Mesodermal cell (in vitro differentiated cells): ENCODE measurements around the gene CTXN1.

Experiments
- H3K27ac ChIP-seq: 2 replicates; pipeline ENCODE4 v1.7.0; 2013; ENCODE audit warnings: mild to moderate bottlenecking, low read depth, low read length, moderate library complexity; ENCODE audit not compliant: severe bottlenecking
- H3K36me3 ChIP-seq: 2 replicates; pipeline ENCODE4 v1.7.1; 2013; ENCODE audit warnings: mild to moderate bottlenecking, low read length, moderate library complexity; ENCODE audit not compliant: control insufficient read depth, insufficient read depth
- H3K4me1 ChIP-seq: one replicate; pipeline ENCODE4 v1.7.1; 2013; ENCODE audit warnings: mild to moderate bottlenecking, low read length; ENCODE audit not compliant: insufficient read depth, control insufficient read depth, poor library complexity, severe bottlenecking
- H3K4me3 ChIP-seq: 2 replicates; pipeline ENCODE4 v1.7.0; 2013; ENCODE audit warnings: low read length, control low read depth, mild to moderate bottlenecking; ENCODE audit not compliant: insufficient read depth, poor library complexity, severe bottlenecking; ENCODE audit errors: extremely low read depth
- H3K9me3 ChIP-seq: 2 replicates; pipeline ENCODE4 v1.7.1; 2013; ENCODE audit warnings: mild to moderate bottlenecking, low read length, moderate library complexity; ENCODE audit not compliant: control insufficient read depth
- WGBS, 2 experiments: methylation state at CpG; one replicate each; pipeline ENCODE4 v1.1.5; 2013; ENCODE audit warnings: missing lambda C conversion rate in 2 of 2; ENCODE audit not compliant: insufficient coverage in 2 of 2; 5-methylcytosine and 5-hydroxymethylcytosine counted together

Gene CTXN1

DNA sequence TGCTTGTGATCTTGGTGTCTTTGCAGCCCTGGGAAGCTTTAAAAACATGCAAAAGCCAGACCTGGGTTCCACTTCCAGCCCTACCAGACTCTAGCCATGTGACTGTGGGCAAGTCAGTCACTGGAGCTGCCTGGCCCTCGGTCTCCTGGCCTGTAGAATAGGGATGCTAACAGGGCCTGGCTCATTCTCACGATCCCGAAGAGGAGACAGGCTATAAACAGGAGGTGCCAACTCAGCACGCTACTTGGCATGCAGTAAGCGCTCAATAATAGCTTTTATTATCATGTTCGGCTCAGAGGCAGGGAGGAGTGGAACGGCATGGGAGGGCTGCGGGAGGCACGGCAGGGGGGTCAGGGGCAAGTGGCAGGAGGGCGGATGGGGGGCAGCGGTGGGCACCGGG, 1.7 kb downstream of the CTXN1 start:
- Histone ChIP-seq H3K4me3 (no peak overlapping the region), H3K4me1 (peaks cover 31% of the 10 kb centered on the region), H3K36me3 (peaks cover 28% of the 10 kb centered on the region), H3K27ac (no peak overlapping the region), H3K9me3 (no peaks in the 10 kb centered on the region)
- 91 to 98% methylated on average over 12 of the region's 12 CpGs for WGBS, 2 experiments

DNA sequence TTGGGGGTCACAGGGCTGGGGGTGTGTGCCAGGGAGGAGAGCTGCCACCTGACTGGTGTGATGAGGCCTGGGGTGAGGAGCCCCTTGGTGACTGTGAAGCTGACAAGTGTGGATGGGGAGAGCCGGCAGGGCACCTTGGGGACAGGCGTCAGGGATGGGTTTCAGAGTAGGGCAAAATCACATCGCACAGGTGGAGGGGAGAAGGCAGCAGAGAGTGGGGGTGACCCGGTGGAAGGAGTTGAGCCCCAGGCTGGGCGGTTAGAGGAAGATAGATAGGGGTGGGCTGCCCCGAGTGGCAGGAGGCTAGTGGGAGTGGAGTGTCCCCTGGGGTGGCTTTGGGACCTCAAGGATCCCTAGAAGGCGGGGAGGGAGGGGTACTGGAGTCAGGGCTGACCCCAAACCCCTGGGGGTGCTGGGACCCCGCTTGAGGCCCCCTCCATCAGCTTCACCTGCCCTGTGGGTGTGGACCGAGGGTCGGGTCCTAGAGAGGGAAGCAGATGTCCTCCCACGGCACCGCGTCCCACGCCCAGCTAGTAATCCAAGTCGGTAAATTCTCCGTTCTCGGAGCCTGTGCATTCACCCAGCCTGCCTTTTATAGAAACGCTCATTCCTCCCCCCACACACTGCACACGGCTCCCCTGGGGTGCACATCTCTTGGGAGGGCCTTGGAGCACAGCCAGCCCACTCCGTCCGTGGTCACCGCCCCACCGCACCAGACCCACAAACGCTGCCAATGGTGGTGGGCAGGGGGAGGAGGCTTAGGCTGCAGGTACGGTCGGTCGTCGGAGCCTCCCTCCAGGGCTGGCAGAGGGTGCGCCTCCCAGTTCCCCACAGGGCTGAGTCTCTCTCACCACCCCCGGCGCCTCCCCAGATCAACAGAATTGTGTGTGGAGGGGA, 2.4 kb downstream of the CTXN1 start:
- Histone ChIP-seq H3K9me3 (no peaks in the 10 kb centered on the region), H3K4me3 (no peak overlapping the region), H3K36me3 (peaks cover 28% of the 10 kb centered on the region), H3K27ac (no peak overlapping the region), H3K4me1 (peaks cover 29% of the 10 kb centered on the region)
- 93% methylated on average over 14 to 22 of the region's 31 CpGs for WGBS, 2 experiments

DNA sequence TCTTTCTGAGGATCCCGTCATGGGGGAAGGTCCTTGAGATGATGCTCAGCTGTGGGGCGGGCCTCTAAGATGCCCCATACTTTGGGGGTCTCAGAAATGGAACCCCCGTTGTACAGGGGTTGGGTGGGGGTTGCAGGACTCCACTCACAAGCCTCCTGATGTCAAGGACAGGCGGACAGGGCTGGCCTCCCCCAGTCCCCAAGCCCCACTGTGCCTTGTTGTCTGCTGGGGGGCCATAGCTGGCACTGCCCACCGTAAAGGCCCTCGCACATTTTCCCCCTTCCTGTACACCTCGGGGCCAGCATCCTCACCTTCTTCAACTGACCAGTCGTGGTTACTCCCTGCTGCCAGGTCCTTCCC, 3.1 kb downstream of the CTXN1 start:
- WGBS, 2 experiments: 91 to 93% methylated on average over 4 to 8 of the region's 8 CpGs
- peaks cover 22% of the 10 kb centered on the region for H3K4me1 ChIP-seq
- H3K27ac ChIP-seq: no peak overlapping the region
- H3K4me3 ChIP-seq: no peak overlapping the region
- H3K36me3 ChIP-seq: peaks cover 28% of the 10 kb centered on the region
- no peaks in the 10 kb centered on the region for H3K9me3 ChIP-seq

- no peak overlapping the region for H3K4me3 ChIP-seq
- H3K9me3 ChIP-seq: no peaks in the 10 kb centered on the region
- H3K27ac ChIP-seq: no peak overlapping the region
- WGBS, 2 experiments: 94 to 95% methylated on average over 25 to 31 of the region's 31 CpGs
- H3K4me1 ChIP-seq: peaks cover 23% of the 10 kb centered on the region
- peaks cover 28% of the 10 kb centered on the region for H3K36me3 ChIP-seq
Observed at GRCh38 chr19:7921967-7922835, 3.7 kb downstream of the CTXN1 start.

GRCh38 chr19:7921302-7921966, 4.5 kb downstream of the CTXN1 start:
- Histone ChIP-seq H3K4me3 (peak overlapping the region; percentile 39), H3K27ac (peak overlapping the region; percentile 46), H3K9me3 (no peaks in the 10 kb centered on the region), H3K36me3 (peaks cover 28% of the 10 kb centered on the region), H3K4me1 (peaks cover 20% of the 10 kb centered on the region)
- 88 to 95% methylated on average over 11 to 15 of the region's 17 CpGs for WGBS, 2 experiments

DNA sequence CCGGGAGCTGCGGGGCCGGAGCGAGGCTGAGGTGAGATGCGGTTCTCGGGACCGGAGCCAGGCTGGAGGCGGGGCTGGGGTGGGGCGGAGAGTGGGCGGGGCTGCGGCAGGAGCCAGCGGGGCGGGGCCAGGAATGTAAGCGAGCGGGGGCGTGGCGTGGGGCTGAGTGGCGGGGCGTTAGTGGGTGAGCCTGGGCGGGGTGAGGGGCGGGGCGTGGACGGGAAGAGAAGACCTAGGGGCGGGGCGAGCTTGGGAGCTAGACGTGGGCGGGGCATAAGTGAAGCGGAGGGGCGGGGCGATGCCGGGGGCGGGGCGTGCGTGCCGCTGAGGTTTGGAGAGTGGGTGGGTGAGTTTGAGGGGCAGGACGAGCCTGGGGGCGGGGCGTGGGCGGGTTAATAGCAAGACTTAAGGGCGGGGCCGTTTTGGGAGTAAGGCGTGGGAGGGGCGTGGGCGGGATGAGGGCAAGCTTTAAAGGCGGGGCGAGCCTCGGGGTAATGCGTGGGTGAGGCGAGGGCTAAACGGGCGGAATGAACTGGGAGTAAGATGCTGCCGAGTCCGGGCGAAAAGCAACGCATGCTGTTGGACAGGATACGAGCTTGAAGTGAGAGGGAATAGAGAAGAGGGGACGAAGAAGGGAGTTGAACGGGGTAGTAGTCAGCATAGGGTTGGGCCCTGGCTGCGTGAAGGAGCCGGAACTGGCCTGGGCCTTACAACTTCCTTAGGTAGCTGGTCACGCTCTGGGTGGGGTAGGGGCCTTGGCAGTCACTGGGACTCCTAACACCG, 5.2 kb downstream of the CTXN1 start:
- Histone ChIP-seq H3K4me1 (peaks cover 19% of the 10 kb centered on the region), H3K27ac (peak overlapping the region; percentile 88), H3K9me3 (no peaks in the 10 kb centered on the region), H3K4me3 (peak overlapping the region; percentile 63), H3K36me3 (peaks cover 28% of the 10 kb centered on the region)
- WGBS, 2 experiments: 13 to 18% methylated on average over 24 to 31 of the region's 62 CpGs

GRCh38 chr19:7919610-7920518, 6.1 kb downstream of the CTXN1 start, which contains the start of gene SNAPC2:
Gene SNAPC2 (plus strand): TSS chr19:7920338. CDS start chr19:7920367, 29 bp downstream.
- peak within 1 kb of the TSS; percentile 88 for H3K27ac ChIP-seq
- peaks cover 19% of the 10 kb centered on the region for H3K4me1 ChIP-seq
- H3K36me3 ChIP-seq: peaks cover 28% of the 10 kb centered on the region
- H3K4me3 ChIP-seq: peak within 1 kb of the TSS; percentile 63
- H3K9me3 ChIP-seq: no peaks in the 10 kb centered on the region
- WGBS, 2 experiments: 16 to 21% methylated on average over 43 to 58 of the region's 62 CpGs

- 91 to 96% methylated on average over 26 to 33 of the region's 42 CpGs for WGBS, 2 experiments
- Histone ChIP-seq H3K9me3 (no peaks in the 10 kb centered on the region), H3K4me3 (no peak overlapping the region), H3K27ac (no peak overlapping the region), H3K36me3 (peaks cover 22% of the 10 kb centered on the region), H3K4me1 (peaks cover 15% of the 10 kb centered on the region)
Observed at GRCh38 chr19:7918615-7919421, 7.1 kb downstream of the CTXN1 start.
